Tibial nerve (tissue), 3 donors: ENCODE measurements around the gene FRY.

ENCODE experiments used
- EP300 ChIP-seq, 2 donors: sonication (generic); formaldehyde crosslinking; IDR thresholded peaks; one replicate each; pipeline ENCODE4 v1.6.1; 2017; ENCODE audit warnings: antibody characterized with exemption in 2 of 2, mild to moderate bottlenecking in 1 of 2
- POLR2A ChIP-seq, 2 donors: fragments of 450-650 bp; IDR thresholded peaks; one replicate each; pipeline ENCODE4 v1.6.1; 2017; ENCODE audit warnings: antibody characterized with exemption in 2 of 2, mild to moderate bottlenecking in 2 of 2, moderate library complexity in 2 of 2

GRCh38 chr13:32323912-32324311, 292.3 kb downstream of the FRY start:
- TF ChIP-seq EP300 (IDR thresholded peaks at IDR 0.05) = no peak
- TF ChIP-seq POLR2A (IDR thresholded peaks at IDR 0.05) = no peak
